ENCODE results near the gene SGF29.
"Not testable (repeated sequence)": the region's sequence is repeated elsewhere in the genome, so short reads cannot be mapped to it uniquely, and the experiment has no call there.

Gene SGF29

DNA sequence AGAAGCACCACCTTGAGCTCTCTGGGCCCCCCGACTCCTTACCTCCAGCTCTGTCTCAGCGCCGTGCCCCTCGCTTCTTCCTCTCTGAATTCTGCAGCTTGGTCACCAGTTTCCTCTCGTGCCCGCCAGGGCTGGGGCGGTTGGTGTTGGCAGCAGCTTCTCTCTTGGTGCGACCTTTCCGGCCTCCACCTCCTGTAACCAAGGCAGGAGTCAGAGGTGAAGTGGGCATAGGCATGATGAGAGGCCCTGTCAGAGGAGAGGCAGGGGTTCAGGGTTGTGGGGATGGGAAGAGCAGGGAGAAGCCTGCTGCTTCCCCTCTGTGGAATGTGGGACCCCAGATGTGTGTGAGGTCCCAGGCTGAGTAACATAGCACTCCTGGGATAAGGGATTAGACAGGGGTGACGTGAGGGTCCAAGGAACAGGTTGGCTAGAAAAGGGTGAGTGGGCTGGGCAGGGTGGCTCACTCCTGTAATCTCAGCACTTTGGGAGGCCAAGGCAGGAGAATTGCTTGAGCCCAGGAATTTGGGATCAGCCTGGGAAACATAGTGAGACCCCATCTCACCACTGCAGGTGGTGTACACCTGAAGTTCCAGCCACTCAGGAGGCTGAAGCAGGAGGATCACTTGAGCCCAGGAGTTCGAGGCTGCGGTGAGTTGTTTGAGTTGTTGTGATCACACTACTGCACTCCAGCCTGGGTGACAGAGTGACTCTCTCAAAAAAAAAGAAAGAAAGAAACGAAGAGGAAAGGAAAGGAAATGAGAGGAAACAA is 15.6 kb upstream of the SGF29 start:
- no peak overlapping the region for H3K4me3 ChIP-seq (ENCODE audit: low read length)
- H3K9me3 ChIP-seq (ENCODE audit: control insufficient read depth, low read depth, low read length) = no peaks in the 10 kb centered on the region
- H3K27ac ChIP-seq (ENCODE audit: low read length) = no peak overlapping the region
- H3K27me3 ChIP-seq (ENCODE audit: control insufficient read depth, insufficient read depth, low read length) = no peaks in the 10 kb centered on the region
- no peak overlapping the region for H3K9ac ChIP-seq (ENCODE audit: low read length)
- no peaks in the 10 kb centered on the region for H3K36me3 ChIP-seq (ENCODE audit: control insufficient read depth, low read depth, low read length)
- no peaks in the 10 kb centered on the region for H3K4me1 ChIP-seq (ENCODE audit: control insufficient read depth, low read depth, low read length)

DNA sequence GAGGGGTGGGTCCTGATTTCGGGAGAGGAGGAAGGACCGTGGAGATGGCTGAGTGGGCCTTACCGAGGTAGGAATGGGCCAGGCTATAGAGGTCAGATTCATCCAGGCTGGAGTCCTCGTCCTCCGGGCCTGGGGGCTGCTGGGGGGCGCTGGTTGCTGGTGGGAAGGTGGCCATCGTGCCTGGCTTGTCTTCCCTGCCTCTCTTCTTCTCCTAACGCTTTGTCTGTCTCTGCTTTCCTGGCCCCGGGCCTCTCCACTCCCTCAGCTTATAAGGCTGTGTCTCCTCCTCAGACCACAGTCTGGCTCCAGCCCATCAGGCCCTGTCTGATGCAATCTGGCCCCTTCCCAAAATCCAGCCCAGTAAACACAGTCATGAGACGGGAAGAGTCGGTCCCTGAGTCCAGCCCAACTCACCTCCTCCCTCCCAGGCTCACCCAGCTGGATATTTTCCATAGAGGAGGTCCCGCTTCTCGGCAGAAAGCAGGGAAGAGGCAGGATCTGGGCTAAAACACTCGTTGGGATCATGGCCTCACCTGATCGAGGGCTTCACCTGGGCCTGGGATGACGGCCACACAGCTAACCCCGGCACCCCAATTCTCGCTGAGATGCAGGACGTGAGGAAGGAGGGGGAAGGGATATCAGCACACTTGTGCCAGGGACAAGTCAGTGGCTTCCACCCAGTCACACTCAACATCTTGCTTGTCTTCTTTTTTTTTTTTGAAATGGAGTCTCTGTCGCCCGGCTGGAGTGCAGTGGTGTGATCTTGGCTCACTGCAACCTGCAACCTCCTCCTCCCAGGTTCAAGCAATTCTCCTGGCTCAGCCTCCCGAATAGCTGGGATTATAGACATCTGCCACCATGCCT is 14.8 kb upstream of the SGF29 start, which contains the start of gene NUPR1:
Gene NUPR1, minus strand, starts transcription at position 242 of the 864 bp plus-strand sequence. Its CDS starts 67 bp downstream, at position 175.
- Histone ChIP-seq H3K27ac (ENCODE audit: low read length) (no peak within 1 kb of the TSS), H3K4me3 (ENCODE audit: low read length) (no peak within 1 kb of the TSS), H3K9me3 (ENCODE audit: control insufficient read depth, low read depth, low read length) (no peaks in the 10 kb centered on the region), H3K27me3 (ENCODE audit: control insufficient read depth, insufficient read depth, low read length) (no peaks in the 10 kb centered on the region), H3K36me3 (ENCODE audit: control insufficient read depth, low read depth, low read length) (no peaks in the 10 kb centered on the region), H3K4me1 (ENCODE audit: control insufficient read depth, low read depth, low read length) (no peaks in the 10 kb centered on the region), H3K9ac (ENCODE audit: low read length) (no peak within 1 kb of the TSS)

DNA sequence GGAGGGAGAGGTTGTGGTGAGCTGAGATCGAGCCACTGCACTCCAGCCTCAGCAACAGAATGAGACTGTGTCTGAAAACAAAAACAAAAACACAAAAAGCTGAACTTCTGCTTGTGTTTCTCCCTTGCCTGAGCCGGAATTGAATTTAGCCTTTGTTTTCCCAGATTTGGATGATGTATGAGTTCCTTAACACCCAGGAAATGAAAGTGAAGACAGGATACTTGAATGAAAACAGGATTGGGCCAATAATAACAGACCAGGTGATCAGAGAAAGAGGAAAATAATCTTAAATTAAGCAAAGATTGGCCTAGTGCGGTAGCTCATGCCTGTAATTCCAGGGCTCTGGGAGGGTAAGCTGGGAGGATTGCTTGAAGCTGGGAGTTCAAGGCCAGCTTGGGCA is 13.4 kb upstream of the SGF29 start:
- no peak overlapping the region for H3K9ac ChIP-seq (ENCODE audit: low read length)
- no peaks in the 10 kb centered on the region for H3K9me3 ChIP-seq (ENCODE audit: control insufficient read depth, low read depth, low read length)
- H3K4me1 ChIP-seq (ENCODE audit: control insufficient read depth, low read depth, low read length) = no peaks in the 10 kb centered on the region
- H3K27me3 ChIP-seq (ENCODE audit: control insufficient read depth, insufficient read depth, low read length) = no peaks in the 10 kb centered on the region
- H3K27ac ChIP-seq (ENCODE audit: low read length) = no peak overlapping the region
- H3K36me3 ChIP-seq (ENCODE audit: control insufficient read depth, low read depth, low read length) = no peaks in the 10 kb centered on the region
- H3K4me3 ChIP-seq (ENCODE audit: low read length) = no peak overlapping the region

DNA sequence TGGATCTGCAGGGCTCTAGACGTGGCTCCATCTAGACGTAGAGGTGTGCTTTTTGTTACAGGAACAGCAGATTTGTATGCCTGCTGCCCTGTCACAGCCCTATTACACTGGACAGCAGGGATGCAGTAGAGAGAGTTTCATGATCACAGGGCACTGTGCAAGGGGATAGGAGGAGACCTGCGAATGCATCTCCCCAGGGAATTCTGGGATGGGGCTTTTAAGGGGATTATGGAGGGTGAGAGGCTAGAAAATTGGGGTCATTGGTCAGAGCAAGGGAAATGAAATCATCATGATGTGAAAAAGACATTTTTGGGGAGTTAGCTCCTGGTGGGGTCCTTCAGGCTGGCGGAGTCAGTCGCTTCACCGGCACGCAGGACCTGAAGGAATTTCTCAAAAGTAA is 11.1 kb upstream of the SGF29 start:
- Histone ChIP-seq H3K9me3 (ENCODE audit: control insufficient read depth, low read depth, low read length) (no peaks in the 10 kb centered on the region), H3K4me3 (ENCODE audit: low read length) (no peak overlapping the region), H3K27ac (ENCODE audit: low read length) (no peak overlapping the region), H3K4me1 (ENCODE audit: control insufficient read depth, low read depth, low read length) (no peaks in the 10 kb centered on the region), H3K36me3 (ENCODE audit: control insufficient read depth, low read depth, low read length) (no peaks in the 10 kb centered on the region), H3K27me3 (ENCODE audit: control insufficient read depth, insufficient read depth, low read length) (no peaks in the 10 kb centered on the region), H3K9ac (ENCODE audit: low read length) (no peak overlapping the region)

DNA sequence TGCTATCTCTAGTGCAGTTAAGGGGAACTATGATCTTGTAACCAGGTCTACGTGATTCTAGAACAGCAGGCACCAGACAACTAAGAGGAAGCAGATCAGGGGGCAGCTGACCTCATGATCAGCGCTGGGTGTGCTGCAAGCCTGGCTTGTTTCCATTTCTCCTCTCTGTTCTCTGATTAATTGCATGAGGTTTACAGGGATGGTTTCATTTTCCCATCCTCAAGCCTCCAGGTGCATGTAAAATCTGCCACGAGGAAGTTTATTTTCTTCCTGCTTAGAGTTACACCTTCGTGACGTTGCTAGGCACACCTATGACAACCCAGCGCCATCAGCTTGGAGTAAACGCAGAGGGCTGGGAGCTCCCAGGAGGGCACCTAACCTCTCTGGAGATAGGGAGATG is 10.6 kb upstream of the SGF29 start:
- H3K27ac ChIP-seq (ENCODE audit: low read length) = no peak overlapping the region
- H3K4me3 ChIP-seq (ENCODE audit: low read length) = no peak overlapping the region
- no peaks in the 10 kb centered on the region for H3K4me1 ChIP-seq (ENCODE audit: control insufficient read depth, low read depth, low read length)
- no peaks in the 10 kb centered on the region for H3K27me3 ChIP-seq (ENCODE audit: control insufficient read depth, insufficient read depth, low read length)
- no peaks in the 10 kb centered on the region for H3K9me3 ChIP-seq (ENCODE audit: control insufficient read depth, low read depth, low read length)
- H3K9ac ChIP-seq (ENCODE audit: low read length) = no peak overlapping the region
- no peaks in the 10 kb centered on the region for H3K36me3 ChIP-seq (ENCODE audit: control insufficient read depth, low read depth, low read length)

DNA sequence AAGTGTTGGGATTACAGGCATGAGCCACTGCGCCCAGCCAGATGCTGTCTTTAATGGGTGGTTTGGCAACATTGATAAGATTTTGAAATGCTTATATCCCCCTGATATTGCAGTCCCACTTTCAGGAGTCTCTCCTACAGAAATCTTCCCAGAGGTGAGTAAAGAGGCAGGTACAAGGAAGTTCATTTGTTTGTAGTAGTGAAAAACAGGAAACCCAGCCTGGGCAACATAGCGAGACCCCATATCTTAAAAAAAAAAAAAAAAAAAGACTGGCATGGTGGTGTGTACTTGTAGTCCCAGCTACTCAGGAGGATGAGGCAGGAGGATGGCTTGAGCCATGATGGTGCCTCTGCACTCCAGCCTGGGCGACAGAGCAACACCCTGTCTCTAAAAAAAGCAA is 8.7 kb upstream of the SGF29 start:
- Histone ChIP-seq H3K27me3 (ENCODE audit: control insufficient read depth, insufficient read depth, low read length) (no peaks in the 10 kb centered on the region), H3K27ac (ENCODE audit: low read length) (no peak overlapping the region), H3K9ac (ENCODE audit: low read length) (no peak overlapping the region), H3K36me3 (ENCODE audit: control insufficient read depth, low read depth, low read length) (no peaks in the 10 kb centered on the region), H3K4me3 (ENCODE audit: low read length) (no peak overlapping the region), H3K4me1 (ENCODE audit: control insufficient read depth, low read depth, low read length) (no peaks in the 10 kb centered on the region), H3K9me3 (ENCODE audit: control insufficient read depth, low read depth, low read length) (no peaks in the 10 kb centered on the region)

DNA sequence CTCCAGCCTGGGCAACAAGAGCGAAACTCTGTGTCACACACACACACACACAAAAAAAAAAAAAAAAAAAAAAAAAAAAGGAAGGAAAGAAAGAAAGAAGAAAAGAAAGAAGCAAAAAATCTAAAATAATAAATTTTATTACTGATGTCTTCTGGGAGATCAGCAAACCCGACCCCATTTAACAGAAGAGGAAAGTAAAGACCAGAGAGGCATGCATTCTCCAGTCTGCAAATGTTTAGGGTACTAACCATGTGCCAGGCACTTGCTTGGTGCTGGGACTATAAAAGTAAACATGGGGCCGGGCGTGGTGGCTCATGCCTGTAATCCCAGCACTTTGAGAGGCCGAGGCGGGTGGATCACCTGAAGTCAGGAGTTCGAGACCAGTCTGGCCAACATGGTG is 7.8 kb upstream of the SGF29 start:
- not testable (repeated sequence) for H3K27ac ChIP-seq (ENCODE audit: low read length); H3K4me3 ChIP-seq (ENCODE audit: low read length); H3K9ac ChIP-seq (ENCODE audit: low read length); H3K4me1 ChIP-seq (ENCODE audit: control insufficient read depth, low read depth, low read length); H3K36me3 ChIP-seq (ENCODE audit: control insufficient read depth, low read depth, low read length); H3K27me3 ChIP-seq (ENCODE audit: control insufficient read depth, insufficient read depth, low read length); H3K9me3 ChIP-seq (ENCODE audit: control insufficient read depth, low read depth, low read length)

DNA sequence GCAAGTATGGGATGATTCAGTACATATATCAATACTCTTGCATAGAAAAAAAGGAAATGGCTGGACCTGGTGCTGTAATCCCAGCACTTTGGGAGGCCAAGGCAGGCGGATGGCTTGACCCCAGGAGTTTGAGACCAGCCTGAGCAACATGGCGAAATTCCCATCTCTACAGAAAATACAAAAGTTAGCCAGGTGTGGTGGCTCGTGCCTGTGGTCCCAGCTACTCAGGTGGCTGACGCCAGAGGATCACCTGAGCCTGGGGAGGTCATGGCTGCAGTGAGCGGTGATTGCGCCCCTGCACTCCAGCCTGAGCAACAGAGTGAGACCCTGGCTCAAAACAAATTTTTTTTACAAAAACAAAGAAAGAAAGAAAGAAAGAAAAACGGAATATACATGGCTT is 7.1 kb upstream of the SGF29 start:
- H3K9ac ChIP-seq (ENCODE audit: low read length) = no peak overlapping the region
- H3K4me1 ChIP-seq (ENCODE audit: control insufficient read depth, low read depth, low read length) = no peaks in the 10 kb centered on the region
- H3K27me3 ChIP-seq (ENCODE audit: control insufficient read depth, insufficient read depth, low read length) = no peaks in the 10 kb centered on the region
- no peak overlapping the region for H3K27ac ChIP-seq (ENCODE audit: low read length)
- H3K36me3 ChIP-seq (ENCODE audit: control insufficient read depth, low read depth, low read length) = no peaks in the 10 kb centered on the region
- no peak overlapping the region for H3K4me3 ChIP-seq (ENCODE audit: low read length)
- no peaks in the 10 kb centered on the region for H3K9me3 ChIP-seq (ENCODE audit: control insufficient read depth, low read depth, low read length)

DNA sequence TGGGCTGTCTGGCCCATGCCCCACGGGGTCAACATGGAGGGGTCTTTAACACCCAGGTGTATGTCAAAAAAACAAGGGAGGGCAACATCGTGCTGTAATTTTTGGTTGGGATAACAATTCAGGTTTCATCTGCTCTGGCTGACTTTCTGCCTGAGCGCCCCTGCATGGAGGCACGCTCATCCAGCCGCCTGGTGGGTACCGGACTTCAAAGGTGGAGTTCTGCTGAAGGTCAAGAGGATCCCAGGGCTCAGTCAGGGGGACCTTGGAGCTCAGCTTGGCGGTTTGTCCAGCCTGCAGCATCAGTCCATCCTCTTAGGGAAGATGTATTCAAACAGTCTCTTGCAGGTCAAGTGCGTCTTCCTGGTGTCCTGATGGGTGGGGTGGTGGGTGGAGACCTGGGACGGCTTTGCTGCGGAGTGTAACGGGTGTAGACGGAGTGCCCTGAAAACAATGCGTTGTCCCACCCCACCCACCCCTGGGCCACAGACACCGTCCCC is 5.4 kb upstream of the SGF29 start:
- H3K4me1 ChIP-seq (ENCODE audit: control insufficient read depth, low read depth, low read length) = no peaks in the 10 kb centered on the region
- H3K27ac ChIP-seq (ENCODE audit: low read length) = no peak overlapping the region
- H3K9ac ChIP-seq (ENCODE audit: low read length) = no peak overlapping the region
- no peaks in the 10 kb centered on the region for H3K36me3 ChIP-seq (ENCODE audit: control insufficient read depth, low read depth, low read length)
- no peaks in the 10 kb centered on the region for H3K27me3 ChIP-seq (ENCODE audit: control insufficient read depth, insufficient read depth, low read length)
- H3K9me3 ChIP-seq (ENCODE audit: control insufficient read depth, low read depth, low read length) = no peaks in the 10 kb centered on the region
- no peak overlapping the region for H3K4me3 ChIP-seq (ENCODE audit: low read length)

DNA sequence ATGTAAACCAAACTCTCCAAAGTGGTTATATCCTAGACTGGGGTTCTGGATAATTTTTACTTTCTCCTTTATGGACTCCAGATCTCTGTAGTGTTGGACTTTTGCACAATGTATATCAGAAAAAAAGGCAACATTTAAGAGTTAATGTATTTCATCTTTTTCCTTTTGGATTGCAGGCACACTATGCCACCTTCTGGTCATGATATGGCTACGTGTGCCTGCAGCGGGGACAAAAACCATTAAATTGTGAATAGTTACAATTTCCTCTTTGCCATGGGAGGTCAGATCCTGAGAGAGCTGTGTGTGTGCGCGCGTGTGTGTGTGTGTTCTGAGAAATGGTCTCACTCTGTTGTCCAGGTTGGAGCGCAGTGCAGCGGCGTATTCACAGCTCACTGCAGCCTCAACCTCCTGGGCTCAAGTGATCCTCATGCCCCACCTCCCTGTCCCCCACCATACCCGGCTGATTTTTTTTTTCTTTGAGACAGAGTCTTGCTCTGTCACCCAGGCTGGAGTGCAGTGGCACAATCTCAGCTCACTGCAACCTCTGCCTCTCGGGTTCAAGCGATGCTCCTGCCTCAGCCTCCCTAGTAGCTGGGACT is 4.3 kb upstream of the SGF29 start:
- no peak overlapping the region for H3K27ac ChIP-seq (ENCODE audit: low read length)

DNA sequence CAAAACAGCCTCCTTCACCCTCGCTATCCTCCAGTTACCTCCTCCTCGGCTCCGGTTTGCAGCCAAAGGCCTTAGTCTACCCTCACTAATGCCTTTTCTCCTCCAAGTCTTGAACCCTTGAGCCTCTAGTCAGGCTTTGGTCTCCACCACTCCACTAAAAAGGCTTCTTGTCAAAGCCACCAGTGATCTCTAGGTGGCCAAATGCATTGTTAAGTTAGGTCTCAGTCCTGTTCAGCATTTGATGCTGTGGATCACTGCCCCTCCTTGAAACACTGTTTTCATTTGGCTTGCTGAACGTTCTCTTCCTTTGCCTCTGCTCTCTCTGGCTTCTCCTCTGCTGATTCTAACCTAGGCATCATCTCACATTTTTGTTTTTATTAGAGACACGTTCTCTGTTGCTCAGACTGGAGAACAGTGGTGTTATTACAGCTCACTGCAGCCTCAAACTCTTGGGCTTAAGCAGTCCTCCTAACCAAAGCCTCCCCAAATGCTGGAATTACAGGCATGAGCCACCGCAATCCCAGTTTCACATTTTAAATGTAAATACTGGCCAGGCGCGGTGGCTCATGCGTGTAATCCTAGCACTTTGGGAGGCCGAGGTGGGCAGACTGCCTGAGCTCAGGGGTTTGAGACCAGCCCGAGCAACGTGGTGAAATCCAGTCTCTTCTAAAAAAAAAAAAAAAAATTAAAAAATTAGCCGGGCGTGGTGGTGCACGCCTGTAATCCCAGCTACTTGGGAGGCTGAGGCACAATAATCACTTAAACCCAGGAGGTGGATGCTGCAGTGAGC is 1.1 kb downstream of the SGF29 start:
- H3K9ac ChIP-seq (ENCODE audit: low read length) = no peak overlapping the region

More for the DNA sequence above, 4.3 kb upstream of the SGF29 start:
- H3K4me1 ChIP-seq (ENCODE audit: control insufficient read depth, low read depth, low read length) = no peaks in the 10 kb centered on the region
- no peaks in the 10 kb centered on the region for H3K27me3 ChIP-seq (ENCODE audit: control insufficient read depth, insufficient read depth, low read length)
- no peak overlapping the region for H3K9ac ChIP-seq (ENCODE audit: low read length)
- no peaks in the 10 kb centered on the region for H3K36me3 ChIP-seq (ENCODE audit: control insufficient read depth, low read depth, low read length)
- no peak overlapping the region for H3K4me3 ChIP-seq (ENCODE audit: low read length)
- no peaks in the 10 kb centered on the region for H3K9me3 ChIP-seq (ENCODE audit: control insufficient read depth, low read depth, low read length)

More for the DNA sequence above, 1.1 kb downstream of the SGF29 start:
- Histone ChIP-seq H3K4me3 (ENCODE audit: low read length) (peak overlapping the region; percentile 55), H3K4me1 (ENCODE audit: control insufficient read depth, low read depth, low read length) (no peaks in the 10 kb centered on the region), H3K27me3 (ENCODE audit: control insufficient read depth, insufficient read depth, low read length) (peaks cover 3% of the 10 kb centered on the region), H3K9me3 (ENCODE audit: control insufficient read depth, low read depth, low read length) (no peaks in the 10 kb centered on the region), H3K27ac (ENCODE audit: low read length) (no peak overlapping the region), H3K36me3 (ENCODE audit: control insufficient read depth, low read depth, low read length) (peaks cover 5% of the 10 kb centered on the region)
